Cardiac muscle cell (in vitro differentiated cells and primary cell): ENCODE results near the gene MTX1. TPM values are rescaled to one million over a fixed set of nuclear protein-coding genes. Genes with fewer than 3 reads are reported as not detected.
A peak's percentile ranks its signal among the peaks of the same experiment; 100 is the strongest.
"Not testable (repeated sequence)": the region's sequence is repeated elsewhere in the genome, so short reads cannot be mapped to it uniquely, and the experiment has no call there.

ENCODE experiments used
- DNase-seq, 2 donors: peaks; one replicate each; pipeline versions ENCODE4 v3.0.0 to v3.0.0-alpha.2; 2010 to 2017; ENCODE audit warnings: low read depth in 1 of 2, low spot score in 1 of 2
- H3K27ac ChIP-seq: fragments of 200-600 bp; sonication (generic); 2 replicates; pipeline ENCODE4 v1.5.1; 2016
- H3K27me3 ChIP-seq: fragments of 200-600 bp; sonication (generic); 2 replicates; pipeline ENCODE4 v1.6.0; 2016; ENCODE audit warnings: control low read depth
- H3K36me3 ChIP-seq: fragments of 200-600 bp; sonication (generic); 2 replicates; pipeline ENCODE4 v1.5.1; 2016; ENCODE audit warnings: control low read depth
- H3K4me1 ChIP-seq: fragments of 200-600 bp; sonication (generic); 2 replicates; pipeline ENCODE4 v1.8.1; 2017; ENCODE audit warnings: low read depth, mild to moderate bottlenecking, mixed run types
- H3K4me3 ChIP-seq: fragments of 200-600 bp; sonication (generic); 2 replicates; pipeline ENCODE4 v1.5.1; 2016; ENCODE audit warnings: mild to moderate bottlenecking
- H3K9me3 ChIP-seq: fragments of 200-600 bp; sonication (generic); 2 replicates; pipeline ENCODE4 v1.5.1; 2017; ENCODE audit warnings: low read depth, mild to moderate bottlenecking, control low read depth
- CTCF ChIP-seq: IDR thresholded peaks from 2 replicates; pipeline ENCODE4 v1.5.1; 2012; ENCODE audit warnings: low read depth, mild to moderate bottlenecking, low read length
- polyA plus RNA-seq: library from polyadenylated mRNA; unstranded; fragments of >200 nt; fragmentation: Nextera tagmentation; extraction: Ambion mirVana; gene quantifications from 2 replicates; pipeline ENCODE4 v1.2.1, GENCODE V29; 2016
- total RNA-seq: library from RNA; depleted of rRNA; stranded (reverse); fragments of >200 nt; gene quantifications from 2 replicates; pipeline ENCODE4 v1.2.3, GENCODE V29; 2016

Gene MTX1
- total and polyA plus RNA-seq, 2 experiments from 2014 or later = 24.7 to 31.9 TPM

DNA sequence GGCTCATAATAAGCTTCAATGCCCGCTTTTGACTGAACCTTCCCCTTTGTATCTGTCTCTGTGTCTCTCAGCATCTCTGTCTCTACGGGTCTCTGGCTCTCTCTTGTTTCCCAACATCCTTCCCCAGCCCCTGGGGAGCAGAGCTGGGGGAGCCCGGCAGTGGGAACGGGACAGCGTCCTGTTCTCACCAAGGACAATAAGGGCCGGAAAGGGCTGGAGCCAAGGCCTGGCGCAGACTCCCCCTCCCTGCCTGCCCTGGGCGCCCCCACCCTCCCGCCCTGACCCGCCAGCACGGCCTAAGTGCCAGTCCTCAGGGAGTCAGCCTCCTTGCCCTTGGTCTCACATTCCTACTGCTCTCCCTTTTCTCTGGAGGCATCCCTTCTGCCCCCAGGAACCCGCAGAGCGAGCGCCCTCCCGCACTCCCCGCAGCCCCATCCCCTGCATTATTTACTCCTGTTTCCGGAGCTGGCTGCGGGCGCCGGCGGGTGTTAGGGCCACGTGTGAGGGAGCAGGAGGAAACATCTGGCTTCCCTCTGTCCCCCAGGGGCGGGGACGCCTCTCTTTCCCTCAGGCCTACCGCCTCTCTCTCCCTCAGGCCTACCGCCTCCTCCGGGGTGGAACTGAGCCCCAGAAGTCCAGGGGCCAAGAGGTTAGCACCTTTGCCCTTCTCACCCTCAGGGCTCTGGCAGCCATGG, 41.9 kb upstream of the MTX1 start:
- Histone ChIP-seq H3K9me3 (no peaks in the 10 kb centered on the region), H3K36me3 (peaks cover 3% of the 10 kb centered on the region), H3K4me3 (no peak overlapping the region), H3K4me1 (no peaks in the 10 kb centered on the region), H3K27me3 (no peaks in the 10 kb centered on the region), H3K27ac (no peak overlapping the region)
- DNase-seq = peak in 1 of 2 donors; percentile 68
- TF ChIP-seq CTCF = no peak

GRCh38 chr1:155167166-155168104, 41.1 kb upstream of the MTX1 start:
- peak; percentile 92 for TF ChIP-seq CTCF
- no peaks in the 10 kb centered on the region for H3K9me3 ChIP-seq
- H3K4me3 ChIP-seq = peak overlapping the region; percentile 7

GRCh38 chr1:155168105-155168445, 40.4 kb upstream of the MTX1 start:
- H3K4me1 ChIP-seq, DNase-seq, H3K27me3 ChIP-seq, H3K9me3 ChIP-seq, H3K4me3 ChIP-seq, H3K36me3 ChIP-seq, H3K27ac ChIP-seq: not testable (repeated sequence)

More at GRCh38 chr1:155167166-155168104, 41.1 kb upstream of the MTX1 start:
- no peaks in the 10 kb centered on the region for H3K27me3 ChIP-seq
- H3K4me1 ChIP-seq = peaks cover 5% of the 10 kb centered on the region
- peak; percentile 92 to 95 for DNase-seq
- H3K27ac ChIP-seq = no peak overlapping the region
- H3K36me3 ChIP-seq = peaks cover 3% of the 10 kb centered on the region

GRCh38 chr1:155168456-155169210, 39.9 kb upstream of the MTX1 start:
- peaks cover 3% of the 10 kb centered on the region for H3K36me3 ChIP-seq
- no peak overlapping the region for H3K27ac ChIP-seq
- H3K9me3 ChIP-seq = no peaks in the 10 kb centered on the region
- H3K4me3 ChIP-seq = no peak overlapping the region
- TF ChIP-seq CTCF = no peak
- no peaks in the 10 kb centered on the region for H3K27me3 ChIP-seq
- peaks cover 5% of the 10 kb centered on the region for H3K4me1 ChIP-seq
- DNase-seq = no peak

DNA sequence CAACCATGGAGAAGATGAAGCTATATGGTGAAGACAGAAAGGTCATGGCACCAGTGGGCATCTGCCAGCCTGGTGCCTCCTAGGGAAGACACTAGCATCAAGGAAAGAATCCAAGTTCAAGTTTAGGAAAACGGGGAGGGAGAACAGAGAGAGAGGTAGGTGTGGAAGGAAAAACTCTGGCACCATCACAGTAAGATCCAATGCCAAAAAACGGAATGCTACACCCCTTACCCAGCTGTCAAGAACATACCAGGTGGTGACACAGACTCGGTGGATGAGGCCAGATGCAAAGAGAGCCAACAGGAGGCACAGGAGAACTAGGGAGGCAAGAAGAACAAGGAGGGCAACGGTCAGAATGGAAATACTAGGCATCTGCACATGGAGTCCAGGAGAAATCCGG, 39.0 kb upstream of the MTX1 start:
- no peak for DNase-seq
- Histone ChIP-seq H3K9me3 (no peaks in the 10 kb centered on the region), H3K4me3 (no peak overlapping the region), H3K36me3 (peaks cover 3% of the 10 kb centered on the region), H3K4me1 (peaks cover 5% of the 10 kb centered on the region), H3K27me3 (peaks cover 5% of the 10 kb centered on the region), H3K27ac (no peak overlapping the region)
- no peak for TF ChIP-seq CTCF
